DND-41 (cell line): Measurements from ENCODE around the gene TRIP11.

Experiments
- ATAC-seq: fragments of 200-7000 bp; cut with Tn5 transposase; 3 replicates; pipeline ENCODE4 v1.9.1; 2021; ENCODE audit warnings: low read depth; ENCODE audit not compliant: insufficient read depth
- DNase-seq: peaks from one replicate; pipeline ENCODE4 v3.0.0-alpha.2; 2020
- H2AFZ ChIP-seq: 2 replicates; pipeline ENCODE4 v1.6.0; 2012; ENCODE audit warnings: low read depth, low read length
- H3K27ac ChIP-seq: 2 replicates; pipeline ENCODE4 v1.5.1; 2012; ENCODE audit warnings: low read length, inconsistent platforms
- H3K27me3 ChIP-seq: fragments of 200-600 bp; sonication (generic); 2 replicates; pipeline ENCODE4 v1.6.0; 2012; ENCODE audit warnings: low read length, mild to moderate bottlenecking, inconsistent platforms; ENCODE audit not compliant: insufficient read depth, poor library complexity
- H3K36me3 ChIP-seq: 2 replicates; pipeline ENCODE4 v1.5.1; 2012; ENCODE audit warnings: low read length, inconsistent platforms; ENCODE audit not compliant: insufficient read depth
- H3K4me1 ChIP-seq: 2 replicates; pipeline ENCODE4 v1.5.1; 2012; ENCODE audit warnings: mild to moderate bottlenecking, low read length; ENCODE audit not compliant: insufficient read depth
- H3K4me2 ChIP-seq: 2 replicates; pipeline ENCODE4 v1.6.0; 2012; ENCODE audit warnings: mild to moderate bottlenecking, moderate library complexity, low read length, inconsistent platforms; ENCODE audit not compliant: insufficient read depth
- H3K4me3 ChIP-seq, 2 experiments: fragments of 200-600 bp in 1 of 2; shearing (Covaris generic) in 1 of 2; 2 replicates each; pipeline ENCODE4 v1.5.1; 2012 to 2016; ENCODE audit warnings: inconsistent platforms in 2 of 2, low read length in 2 of 2, mild to moderate bottlenecking in 2 of 2, low read depth in 1 of 2, moderate library complexity in 1 of 2
- H3K79me2 ChIP-seq: 2 replicates; pipeline ENCODE4 v1.6.0; 2012; ENCODE audit warnings: low read length, inconsistent platforms; ENCODE audit not compliant: insufficient read depth
- H3K9ac ChIP-seq: 2 replicates; pipeline ENCODE4 v1.6.0; 2012; ENCODE audit warnings: low read depth, mild to moderate bottlenecking, inconsistent platforms, low read length, moderate library complexity
- H3K9me3 ChIP-seq: 2 replicates; pipeline ENCODE4 v1.5.1; 2012; ENCODE audit warnings: low read length, moderate library complexity, mild to moderate bottlenecking, inconsistent platforms; ENCODE audit not compliant: insufficient read depth, severe bottlenecking
- H4K20me1 ChIP-seq: 2 replicates; pipeline ENCODE4 v1.6.0; 2012; ENCODE audit warnings: low read length; ENCODE audit not compliant: insufficient read depth
- EZH2 ChIP-seq: IDR thresholded peaks from 3 replicates; pipeline ENCODE4 v1.6.1; 2012; ENCODE audit warnings: borderline replicate concordance, low read depth, mild to moderate bottlenecking, moderate library complexity, low read length, inconsistent platforms; ENCODE audit not compliant: severe bottlenecking
- TF ChIP-seq, protein P1 (sequence below): IDR thresholded peaks from 2 replicates; pipeline ENCODE4 v1.5.1; 2012; ENCODE audit warnings: borderline replicate concordance, low read length, moderate library complexity, mild to moderate bottlenecking; ENCODE audit not compliant: poor library complexity, severe bottlenecking; ENCODE audit errors: extremely low read depth

Gene TRIP11

DNA sequence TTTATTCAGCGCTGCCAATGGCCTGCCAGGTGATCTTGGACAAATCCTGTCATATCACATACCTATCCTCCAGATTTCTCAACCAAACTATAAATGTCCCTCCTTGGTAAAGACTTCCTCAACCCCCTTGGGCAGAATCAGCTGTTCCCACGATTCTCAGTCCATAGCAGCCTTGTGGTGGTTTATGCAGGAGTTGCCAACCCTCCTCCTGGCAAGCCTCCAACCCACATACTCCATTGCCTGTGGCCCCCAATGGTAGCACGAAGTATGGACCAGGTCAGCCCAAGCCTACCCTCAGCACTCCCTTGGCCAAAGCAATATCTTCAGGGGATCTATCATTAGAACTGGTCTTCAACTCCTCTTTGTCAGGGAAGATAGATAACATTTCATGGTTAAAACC lies 119.3 kb downstream of the TRIP11 start:
- no peaks in the 10 kb centered on the region for H3K9me3 ChIP-seq
- DNase-seq (no peak), ATAC-seq (no peak)
- no peak overlapping the region for H3K27ac ChIP-seq
- H3K36me3 ChIP-seq: no peaks in the 10 kb centered on the region
- no peak overlapping the region for H3K4me2 ChIP-seq
- no peak overlapping the region for H3K4me3 ChIP-seq
- no peaks in the 10 kb centered on the region for H3K27me3 ChIP-seq
- H3K9ac ChIP-seq: no peak overlapping the region
- TF ChIP-seq, protein P1, sequence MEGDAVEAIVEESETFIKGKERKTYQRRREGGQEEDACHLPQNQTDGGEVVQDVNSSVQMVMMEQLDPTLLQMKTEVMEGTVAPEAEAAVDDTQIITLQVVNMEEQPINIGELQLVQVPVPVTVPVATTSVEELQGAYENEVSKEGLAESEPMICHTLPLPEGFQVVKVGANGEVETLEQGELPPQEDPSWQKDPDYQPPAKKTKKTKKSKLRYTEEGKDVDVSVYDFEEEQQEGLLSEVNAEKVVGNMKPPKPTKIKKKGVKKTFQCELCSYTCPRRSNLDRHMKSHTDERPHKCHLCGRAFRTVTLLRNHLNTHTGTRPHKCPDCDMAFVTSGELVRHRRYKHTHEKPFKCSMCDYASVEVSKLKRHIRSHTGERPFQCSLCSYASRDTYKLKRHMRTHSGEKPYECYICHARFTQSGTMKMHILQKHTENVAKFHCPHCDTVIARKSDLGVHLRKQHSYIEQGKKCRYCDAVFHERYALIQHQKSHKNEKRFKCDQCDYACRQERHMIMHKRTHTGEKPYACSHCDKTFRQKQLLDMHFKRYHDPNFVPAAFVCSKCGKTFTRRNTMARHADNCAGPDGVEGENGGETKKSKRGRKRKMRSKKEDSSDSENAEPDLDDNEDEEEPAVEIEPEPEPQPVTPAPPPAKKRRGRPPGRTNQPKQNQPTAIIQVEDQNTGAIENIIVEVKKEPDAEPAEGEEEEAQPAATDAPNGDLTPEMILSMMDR: no peak
- H3K4me1 ChIP-seq: no peaks in the 10 kb centered on the region
- no peak overlapping the region for H2AFZ ChIP-seq
- H3K79me2 ChIP-seq: no peaks in the 10 kb centered on the region
- no peaks in the 10 kb centered on the region for H4K20me1 ChIP-seq

- no peaks in the 10 kb centered on the region for H3K4me1 ChIP-seq
- H3K9ac ChIP-seq: no peak overlapping the region
- H3K36me3 ChIP-seq: no peaks in the 10 kb centered on the region
- no peak overlapping the region for H3K27ac ChIP-seq
- H3K4me3 ChIP-seq: no peak overlapping the region
- no peaks in the 10 kb centered on the region for H3K79me2 ChIP-seq
- H4K20me1 ChIP-seq: no peaks in the 10 kb centered on the region
- ATAC-seq: no peak
- no peaks in the 10 kb centered on the region for H3K9me3 ChIP-seq
- no peak overlapping the region for H3K4me2 ChIP-seq
- no peak for DNase-seq
- TF ChIP-seq, protein P1: no peak
- TF ChIP-seq EZH2: no peak
- H3K27me3 ChIP-seq: no peaks in the 10 kb centered on the region
- no peak overlapping the region for H2AFZ ChIP-seq
Observed at GRCh38 chr14:91919814-91920213, 120.0 kb downstream of the TRIP11 start.

GRCh38 chr14:91918186-91918883 lies 121.5 kb downstream of the TRIP11 start:
- Histone ChIP-seq H3K4me2 (no peak overlapping the region), H4K20me1 (no peaks in the 10 kb centered on the region), H3K9ac (no peak overlapping the region), H3K9me3 (no peaks in the 10 kb centered on the region), H2AFZ (no peak overlapping the region), H3K36me3 (no peaks in the 10 kb centered on the region), H3K27me3 (no peaks in the 10 kb centered on the region), H3K27ac (no peak overlapping the region), H3K4me3 (no peak overlapping the region), H3K79me2 (no peaks in the 10 kb centered on the region), H3K4me1 (no peaks in the 10 kb centered on the region)
- no peak for TF ChIP-seq EZH2
- TF ChIP-seq, protein P1: no peak
- ATAC-seq: no peak
- DNase-seq: no peak
